ENCODE results near the gene NEDD4.

The NEDD4 gene

GRCh38 chr15:55816017-55816416 is 177.4 kb downstream of the NEDD4 start:
- H3K4me3 ChIP-seq (ENCODE audit: low read length) = no peak overlapping the region
- H3K4me1 ChIP-seq (ENCODE audit: control insufficient read depth, insufficient read depth, low read length) = no peaks in the 10 kb centered on the region; the same call in 1 of the 2 replicates
- no peaks in the 10 kb centered on the region for H3K36me3 ChIP-seq (ENCODE audit: control insufficient read depth, insufficient read depth, low read length)
- no peaks in the 10 kb centered on the region for H3K9me3 ChIP-seq (ENCODE audit: control insufficient read depth, insufficient read depth, low read length)
- H3K27me3 ChIP-seq (ENCODE audit: control insufficient read depth, insufficient read depth, low read length) = no peaks in the 10 kb centered on the region
- no peak for DNase-seq (ENCODE audit: low read depth, low spot score)
- no peak overlapping the region for H3K27ac ChIP-seq (ENCODE audit: low read length)

- H3K27me3 ChIP-seq (ENCODE audit: control insufficient read depth, insufficient read depth, low read length) = no peaks in the 10 kb centered on the region
- DNase-seq (ENCODE audit: low read depth, low spot score) = no peak
- WGBS (ENCODE audit: insufficient coverage, insufficient read length) = no CpG with 5 or more reads among the region's 5 CpGs
Observed at GRCh38 chr15:55802600-55803376, 190.6 kb downstream of the NEDD4 start.

GRCh38 chr15:55800216-55800615 is 193.2 kb downstream of the NEDD4 start:
- WGBS (ENCODE audit: insufficient coverage, insufficient read length) = no CpG with 5 or more reads among the region's 2 CpGs
- H3K36me3 ChIP-seq (ENCODE audit: control insufficient read depth, insufficient read depth, low read length) = no peaks in the 10 kb centered on the region
- no peaks in the 10 kb centered on the region for H3K9me3 ChIP-seq (ENCODE audit: control insufficient read depth, insufficient read depth, low read length)
- peaks cover 2% of the 10 kb centered on the region; the same call in 1 of the 2 replicates for H3K4me1 ChIP-seq (ENCODE audit: control insufficient read depth, insufficient read depth, low read length)
- no peak overlapping the region for H3K27ac ChIP-seq (ENCODE audit: low read length)
- H3K27me3 ChIP-seq (ENCODE audit: control insufficient read depth, insufficient read depth, low read length) = no peaks in the 10 kb centered on the region
- DNase-seq (ENCODE audit: low read depth, low spot score) = no peak
- H3K4me3 ChIP-seq (ENCODE audit: low read length) = no peak overlapping the region

More at GRCh38 chr15:55802600-55803376, 190.6 kb downstream of the NEDD4 start:
- no peak overlapping the region for H3K4me3 ChIP-seq (ENCODE audit: low read length)
- no peak overlapping the region for H3K27ac ChIP-seq (ENCODE audit: low read length)
- H3K4me1 ChIP-seq (ENCODE audit: control insufficient read depth, insufficient read depth, low read length) = peaks cover 2% of the 10 kb centered on the region; the same call in 1 of the 2 replicates
- no peaks in the 10 kb centered on the region for H3K9me3 ChIP-seq (ENCODE audit: control insufficient read depth, insufficient read depth, low read length)
- no peaks in the 10 kb centered on the region for H3K36me3 ChIP-seq (ENCODE audit: control insufficient read depth, insufficient read depth, low read length)

GRCh38 chr15:55799291-55800212 is 193.9 kb downstream of the NEDD4 start:
- Histone ChIP-seq H3K4me3 (ENCODE audit: low read length) (no peak overlapping the region), H3K9me3 (ENCODE audit: control insufficient read depth, insufficient read depth, low read length) (no peaks in the 10 kb centered on the region), H3K27ac (ENCODE audit: low read length) (no peak overlapping the region), H3K27me3 (ENCODE audit: control insufficient read depth, insufficient read depth, low read length) (no peaks in the 10 kb centered on the region), H3K4me1 (ENCODE audit: control insufficient read depth, insufficient read depth, low read length) (peaks cover 2% of the 10 kb centered on the region; the same call in 1 of the 2 replicates), H3K36me3 (ENCODE audit: control insufficient read depth, insufficient read depth, low read length) (no peaks in the 10 kb centered on the region)
- WGBS (ENCODE audit: insufficient coverage, insufficient read length) = no CpG with 5 or more reads among the region's 10 CpGs
- peak; percentile 74 for DNase-seq (ENCODE audit: low read depth, low spot score)

- H3K4me1 ChIP-seq (ENCODE audit: control insufficient read depth, insufficient read depth, low read length) = peaks cover 2% of the 10 kb centered on the region; the same call in 1 of the 2 replicates
- no peaks in the 10 kb centered on the region for H3K36me3 ChIP-seq (ENCODE audit: control insufficient read depth, insufficient read depth, low read length)
- no peak for DNase-seq (ENCODE audit: low read depth, low spot score)
- no peak overlapping the region for H3K4me3 ChIP-seq (ENCODE audit: low read length)
- no peaks in the 10 kb centered on the region for H3K27me3 ChIP-seq (ENCODE audit: control insufficient read depth, insufficient read depth, low read length)
- no peaks in the 10 kb centered on the region; the same call in 1 of the 2 replicates for H3K9me3 ChIP-seq (ENCODE audit: control insufficient read depth, insufficient read depth, low read length)
- H3K27ac ChIP-seq (ENCODE audit: low read length) = no peak overlapping the region
- WGBS (ENCODE audit: insufficient coverage, insufficient read length) = no CpG with 5 or more reads among the region's 4 CpGs
Observed at GRCh38 chr15:55796321-55796965, 197.0 kb downstream of the NEDD4 start.

- Histone ChIP-seq H3K27ac (ENCODE audit: low read length) (no peak overlapping the region), H3K9me3 (ENCODE audit: control insufficient read depth, insufficient read depth, low read length) (no peaks in the 10 kb centered on the region; the same call in 1 of the 2 replicates), H3K4me1 (ENCODE audit: control insufficient read depth, insufficient read depth, low read length) (peaks cover 2% of the 10 kb centered on the region; the same call in 1 of the 2 replicates), H3K4me3 (ENCODE audit: low read length) (no peak overlapping the region), H3K36me3 (ENCODE audit: control insufficient read depth, insufficient read depth, low read length) (no peaks in the 10 kb centered on the region), H3K27me3 (ENCODE audit: control insufficient read depth, insufficient read depth, low read length) (no peaks in the 10 kb centered on the region)
- no peak for DNase-seq (ENCODE audit: low read depth, low spot score)
Observed at GRCh38 chr15:55795031-55795430, 198.4 kb downstream of the NEDD4 start.

- no peak for DNase-seq (ENCODE audit: low read depth, low spot score)
- H3K27ac ChIP-seq (ENCODE audit: low read length) = no peak overlapping the region
- no peak overlapping the region for H3K4me3 ChIP-seq (ENCODE audit: low read length)
- H3K27me3 ChIP-seq (ENCODE audit: control insufficient read depth, insufficient read depth, low read length) = no peaks in the 10 kb centered on the region
- no CpG with 5 or more reads among the region's 3 CpGs for WGBS (ENCODE audit: insufficient coverage, insufficient read length)
- no peaks in the 10 kb centered on the region for H3K36me3 ChIP-seq (ENCODE audit: control insufficient read depth, insufficient read depth, low read length)
- H3K9me3 ChIP-seq (ENCODE audit: control insufficient read depth, insufficient read depth, low read length) = no peaks in the 10 kb centered on the region; the same call in 1 of the 2 replicates
- H3K4me1 ChIP-seq (ENCODE audit: control insufficient read depth, insufficient read depth, low read length) = no peaks in the 10 kb centered on the region
Observed at GRCh38 chr15:55791551-55792400, 201.6 kb downstream of the NEDD4 start.

- Histone ChIP-seq H3K27me3 (ENCODE audit: control insufficient read depth, insufficient read depth, low read length) (no peaks in the 10 kb centered on the region), H3K4me1 (ENCODE audit: control insufficient read depth, insufficient read depth, low read length) (no peaks in the 10 kb centered on the region), H3K36me3 (ENCODE audit: control insufficient read depth, insufficient read depth, low read length) (no peaks in the 10 kb centered on the region), H3K4me3 (ENCODE audit: low read length) (no peak overlapping the region), H3K9me3 (ENCODE audit: control insufficient read depth, insufficient read depth, low read length) (no peaks in the 10 kb centered on the region), H3K27ac (ENCODE audit: low read length) (no peak overlapping the region)
- WGBS (ENCODE audit: insufficient coverage, insufficient read length) = 100% methylated on average over 1 of the region's 8 CpGs
- no peak for DNase-seq (ENCODE audit: low read depth, low spot score)
Observed at GRCh38 chr15:55789066-55789660, 204.2 kb downstream of the NEDD4 start.

- Histone ChIP-seq H3K4me3 (ENCODE audit: low read length) (no peak overlapping the region), H3K27me3 (ENCODE audit: control insufficient read depth, insufficient read depth, low read length) (no peaks in the 10 kb centered on the region), H3K4me1 (ENCODE audit: control insufficient read depth, insufficient read depth, low read length) (no peaks in the 10 kb centered on the region), H3K27ac (ENCODE audit: low read length) (no peak overlapping the region), H3K9me3 (ENCODE audit: control insufficient read depth, insufficient read depth, low read length) (no peaks in the 10 kb centered on the region), H3K36me3 (ENCODE audit: control insufficient read depth, insufficient read depth, low read length) (no peaks in the 10 kb centered on the region)
- DNase-seq (ENCODE audit: low read depth, low spot score) = no peak
- WGBS (ENCODE audit: insufficient coverage, insufficient read length) = no CpG with 5 or more reads among the region's 3 CpGs
Observed at GRCh38 chr15:55786341-55786740, 207.1 kb downstream of the NEDD4 start.

All from iPS DF 6.9 (cell line).